Measurements from ENCODE around the gene SPOCK2.
A peak's percentile ranks its signal among the peaks of the same experiment; 100 is the strongest.

Gene SPOCK2

DNA sequence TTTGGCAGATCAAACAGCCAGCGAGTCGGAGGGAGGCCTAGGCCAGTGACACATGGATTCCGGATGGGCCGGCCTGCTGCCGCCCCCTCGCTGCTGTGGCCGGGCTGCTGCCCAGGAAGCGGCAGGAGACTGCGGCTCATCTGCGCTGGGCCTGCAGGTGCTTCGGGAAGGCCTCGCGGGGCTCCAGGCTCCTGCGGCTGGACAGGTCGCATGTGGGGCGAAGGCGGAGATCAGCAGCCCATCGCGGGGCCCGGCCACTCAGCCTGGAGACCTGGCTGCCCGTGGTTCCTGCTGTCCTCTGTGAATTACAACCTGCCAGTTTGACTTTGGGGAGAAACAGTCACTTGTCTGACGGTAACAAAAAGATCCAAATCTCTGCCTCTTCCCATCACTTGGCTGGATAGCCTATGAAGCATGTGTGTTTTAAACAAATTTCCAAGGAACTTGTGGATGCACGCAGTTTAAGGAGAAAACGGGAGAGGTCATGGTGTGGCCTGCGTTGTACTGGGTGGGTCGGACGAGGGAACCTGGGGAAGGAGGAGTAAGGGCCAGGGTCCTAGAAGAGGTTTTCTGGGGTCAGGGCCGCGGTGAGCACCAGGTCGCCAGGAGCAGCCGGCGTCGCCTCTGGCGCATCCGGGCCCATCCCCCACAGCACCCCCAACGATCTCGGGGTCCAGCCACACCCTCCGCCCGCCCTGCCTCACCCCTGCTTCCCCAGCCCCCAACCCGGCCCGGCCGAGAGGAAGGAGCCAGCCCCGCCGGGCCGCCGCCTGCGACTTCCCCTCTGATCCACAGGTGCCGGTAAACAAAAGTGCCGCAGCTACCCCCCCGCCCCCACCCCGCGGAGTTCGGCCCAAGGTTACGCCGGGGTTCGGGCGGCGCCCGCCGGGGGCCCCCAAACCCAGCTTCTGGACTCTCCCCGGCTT lies 1.6 kb downstream of the SPOCK2 start:
- DNase-seq = peak; percentile 60

DNA sequence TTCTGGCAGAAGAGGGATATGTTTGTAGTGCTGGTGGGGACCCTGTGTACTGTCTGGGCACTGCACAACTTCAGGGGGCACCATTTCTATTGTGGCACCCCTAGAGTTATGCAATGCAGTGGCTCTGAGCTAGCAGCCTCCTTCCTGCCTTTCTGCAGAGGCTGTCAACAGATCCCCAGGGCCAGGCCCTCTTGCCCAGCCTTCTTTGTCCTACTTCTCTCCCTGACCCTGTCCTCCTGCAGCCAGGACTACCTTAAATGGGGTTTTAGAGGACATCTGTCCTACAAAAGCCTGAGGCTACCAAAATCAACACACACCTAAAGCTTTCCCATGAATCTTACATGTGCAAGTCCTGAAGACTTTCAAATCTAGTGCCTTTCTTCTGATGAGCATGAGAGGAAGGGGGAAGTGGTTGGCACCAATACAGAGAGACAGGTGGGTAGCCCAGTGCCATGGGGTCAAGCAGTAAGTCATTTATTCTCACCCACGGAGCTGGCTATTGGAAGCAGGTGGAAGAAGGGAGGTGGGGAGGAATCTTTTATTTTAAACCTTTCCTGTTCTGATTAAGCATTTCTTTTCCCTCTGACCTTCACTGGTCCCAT lies 2.4 kb downstream of the SPOCK2 start:
- no peak for DNase-seq

DNA sequence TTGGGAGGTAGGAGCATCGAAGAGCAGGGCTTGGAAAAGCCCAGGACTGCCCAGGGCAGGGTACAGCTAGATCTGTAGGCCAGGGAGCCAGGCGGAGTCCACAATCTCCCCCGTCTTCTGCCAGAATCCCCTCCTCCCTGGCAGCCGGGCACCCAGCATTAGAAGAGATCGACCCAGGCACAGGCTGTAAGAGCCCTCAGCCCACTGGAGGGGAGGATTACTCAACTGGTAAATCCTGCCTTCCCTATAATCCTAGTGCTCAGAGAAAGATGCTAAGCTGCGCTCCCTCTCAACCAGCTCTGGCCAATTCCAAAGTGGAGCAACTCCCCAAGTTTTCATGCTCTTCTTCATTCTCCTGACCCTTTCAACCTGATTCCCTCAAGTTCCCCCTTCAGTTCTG lies 3.2 kb downstream of the SPOCK2 start:
- DNase-seq = no peak

DNA sequence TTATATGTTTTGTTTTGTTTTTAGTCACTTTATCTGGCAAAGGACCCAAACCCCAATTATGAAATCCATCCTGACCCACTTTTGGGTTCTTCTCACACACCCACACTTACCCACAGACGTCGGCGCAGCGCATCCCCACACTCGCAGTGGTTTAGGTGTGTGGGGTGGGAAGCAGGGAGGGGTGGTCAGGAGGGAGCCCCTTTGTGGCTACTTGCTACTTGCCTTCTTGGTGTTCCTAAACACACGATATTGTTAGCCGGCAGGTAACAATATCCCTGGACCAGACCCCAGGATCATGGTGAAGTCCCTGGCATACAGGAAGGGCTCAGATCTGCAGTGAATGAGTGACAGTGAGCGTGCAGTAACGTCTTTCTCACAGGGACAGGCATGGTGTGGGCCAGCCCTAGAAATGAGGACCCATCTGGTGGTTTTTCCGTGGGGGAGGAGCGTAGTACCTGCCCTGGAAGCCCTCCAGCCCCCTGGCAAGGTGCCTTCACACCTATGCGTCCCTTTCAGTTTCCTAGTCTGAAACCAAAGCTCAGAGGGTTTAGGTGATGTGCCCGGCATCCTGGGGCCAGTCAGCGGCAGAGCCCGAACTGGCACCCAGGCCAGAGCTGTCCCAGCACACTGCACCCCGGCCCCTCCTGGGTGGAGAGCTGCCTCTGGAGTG lies 4.4 kb downstream of the SPOCK2 start:
- peak; percentile 71 for DNase-seq

DNA sequence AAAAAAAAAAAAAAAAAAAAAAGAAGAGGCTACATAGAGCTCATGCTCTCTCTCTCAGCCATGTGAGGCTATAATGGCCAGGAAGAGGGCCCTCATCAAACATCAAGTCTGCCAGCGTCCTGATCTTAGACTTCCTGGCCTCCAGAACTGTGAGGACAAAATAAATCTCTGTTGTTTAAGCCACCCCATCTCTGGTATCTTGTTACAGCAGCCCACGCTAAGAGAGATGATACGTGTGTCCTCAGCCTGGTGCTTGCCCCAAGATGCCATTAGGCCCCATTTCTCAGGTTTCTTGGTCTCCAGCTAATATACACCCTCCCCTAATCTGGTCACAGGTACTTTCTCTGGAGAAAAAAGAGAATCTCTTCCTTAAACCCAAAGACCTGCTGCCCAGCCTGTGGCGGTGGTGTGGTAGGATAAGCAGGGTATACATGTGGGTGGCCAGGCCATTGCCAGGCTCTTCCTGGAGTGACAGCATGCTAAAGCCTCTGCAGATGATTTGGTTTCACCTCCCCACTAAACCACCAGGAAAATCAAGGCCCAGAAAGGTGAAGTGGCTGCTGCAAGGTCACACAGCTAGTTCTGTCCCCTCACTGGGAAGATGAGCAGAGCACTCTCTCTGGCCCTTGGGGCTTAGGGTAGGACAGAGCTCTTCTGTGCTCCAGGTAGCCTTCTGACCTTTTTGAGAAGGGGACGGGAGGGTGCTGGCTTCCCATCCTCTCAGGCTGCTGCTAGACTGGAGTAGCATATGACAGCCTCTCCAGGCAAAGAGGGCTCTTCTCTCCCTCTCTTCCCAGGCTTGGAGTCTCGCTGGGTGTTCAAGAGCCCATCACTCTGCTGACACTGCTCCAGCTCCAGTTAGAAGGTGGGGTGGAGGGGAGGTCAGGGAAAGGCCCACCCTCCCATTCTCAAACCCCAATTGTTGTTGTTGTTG lies 5.2 kb downstream of the SPOCK2 start:
- DNase-seq = no peak

DNA sequence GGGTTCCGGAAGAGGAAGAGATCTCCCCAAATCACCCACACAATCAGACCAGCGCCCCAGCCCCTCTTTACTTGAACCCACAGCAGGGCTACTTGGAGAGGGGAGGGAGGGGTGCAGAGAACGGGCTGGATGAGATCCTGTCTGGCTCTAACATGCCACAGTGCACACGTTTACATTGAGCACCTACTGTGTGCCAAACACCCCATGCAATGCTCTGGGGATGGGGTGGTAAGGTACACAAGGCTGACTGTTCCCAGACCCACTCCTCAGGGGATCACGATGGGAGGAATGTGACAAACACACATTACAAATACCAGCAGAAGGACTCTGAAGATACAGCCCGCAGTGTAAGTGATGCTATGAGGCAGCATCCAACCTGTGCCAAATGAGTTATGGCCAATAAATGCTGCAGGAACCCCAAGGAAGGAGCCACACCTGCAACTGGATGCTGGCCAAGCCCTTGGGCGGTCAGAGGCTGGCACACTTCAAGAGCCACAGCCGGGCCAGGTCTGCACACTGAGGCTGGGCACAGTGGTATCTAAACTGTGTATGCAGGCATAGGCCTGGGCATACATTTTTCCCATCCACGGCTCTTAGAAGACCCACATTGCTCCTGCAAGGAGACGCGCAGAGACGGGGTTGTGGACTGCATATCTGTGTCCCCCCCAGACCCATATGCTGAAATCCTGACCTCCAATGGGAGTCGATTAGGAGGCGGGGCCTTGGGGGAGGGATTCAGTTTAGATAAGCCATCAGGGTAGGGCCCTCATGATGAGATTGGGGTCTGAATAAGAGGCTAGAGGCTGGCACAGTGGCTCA lies 6.4 kb downstream of the SPOCK2 start:
- DNase-seq = no peak

DNA sequence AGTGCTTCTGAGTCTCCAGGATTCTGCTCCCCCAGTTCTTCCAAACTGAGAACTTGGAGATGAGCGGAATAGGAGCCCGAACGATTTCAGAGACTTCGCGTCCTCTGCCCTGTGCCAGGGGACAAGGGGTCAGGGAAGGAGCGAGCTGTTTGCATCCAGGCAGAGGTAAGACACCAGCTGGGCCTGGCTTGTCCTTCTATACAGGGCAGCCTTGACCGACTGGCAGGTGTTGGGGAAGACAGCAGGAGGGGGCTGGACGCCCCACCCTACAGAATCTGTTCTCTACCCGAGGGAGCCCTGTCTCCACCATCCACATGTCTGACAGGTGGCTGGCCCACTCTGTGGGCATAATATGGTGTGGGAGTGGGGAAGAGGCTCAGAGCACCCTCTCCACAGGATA lies 7.1 kb downstream of the SPOCK2 start:
- DNase-seq = no peak

DNA sequence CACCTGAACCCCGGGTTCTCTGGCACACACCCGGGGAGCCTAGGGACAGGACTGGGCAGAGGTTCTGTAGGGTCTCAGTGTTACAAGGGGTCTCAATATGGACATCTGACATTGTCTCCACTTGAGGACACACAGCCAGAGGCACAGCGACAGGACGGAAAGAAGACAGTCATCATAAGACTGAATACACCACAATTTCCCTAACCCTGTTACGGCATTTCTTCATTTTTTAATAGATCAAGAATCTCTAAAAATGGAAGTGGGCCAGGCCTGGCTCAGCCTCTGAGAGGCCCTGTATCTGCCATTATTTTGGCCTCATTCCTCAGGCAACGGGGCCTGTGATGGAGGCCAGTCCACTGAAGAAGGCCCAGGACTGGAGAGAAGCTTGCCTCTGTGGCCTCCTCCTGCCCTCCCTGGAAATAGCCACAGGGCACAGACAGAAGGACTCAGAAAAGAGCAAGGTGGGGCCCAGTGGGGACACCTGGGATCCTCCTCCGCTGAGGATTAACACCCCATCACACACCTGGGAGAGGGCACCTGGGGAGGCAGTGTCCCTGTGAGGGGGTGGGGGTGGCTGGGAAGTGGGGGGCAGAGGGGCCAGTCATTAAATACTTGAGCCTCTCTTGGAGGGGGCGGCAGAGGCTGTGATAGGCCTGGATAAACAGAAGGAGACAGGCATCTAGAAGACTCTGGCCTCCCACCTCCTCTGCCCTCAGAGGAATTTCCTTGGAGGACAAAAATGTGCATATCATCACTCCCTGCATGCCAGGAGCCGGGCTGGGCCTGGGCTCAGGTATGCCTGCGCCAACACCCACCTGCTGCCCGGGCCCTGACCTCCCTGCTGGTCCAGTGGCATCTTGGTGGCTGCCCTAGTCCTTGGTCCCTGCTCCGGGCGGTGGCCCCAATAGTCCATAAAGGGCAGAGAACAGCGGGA lies 8.0 kb downstream of the SPOCK2 start:
- no peak for DNase-seq

DNA sequence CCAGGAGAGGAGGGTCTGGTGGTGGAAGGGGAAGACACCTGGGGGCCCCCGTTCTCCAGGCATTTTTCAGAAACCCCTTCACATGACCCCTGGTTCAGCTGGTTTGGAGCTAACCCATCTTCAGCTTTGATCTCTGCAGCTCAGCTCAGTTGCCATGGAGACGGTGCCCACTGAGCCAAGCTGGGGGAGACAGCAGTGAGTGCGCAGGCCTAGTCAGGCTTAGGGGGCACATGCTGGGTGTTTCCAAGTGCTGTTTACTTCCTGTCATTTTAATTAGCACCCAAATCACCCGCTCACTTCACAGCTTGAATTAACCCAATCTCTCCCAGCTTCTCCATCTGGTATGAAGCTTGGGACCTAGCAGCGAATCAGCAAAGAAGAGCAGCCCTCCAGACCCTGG lies 9.0 kb downstream of the SPOCK2 start:
- DNase-seq = peak; percentile 70

DNA sequence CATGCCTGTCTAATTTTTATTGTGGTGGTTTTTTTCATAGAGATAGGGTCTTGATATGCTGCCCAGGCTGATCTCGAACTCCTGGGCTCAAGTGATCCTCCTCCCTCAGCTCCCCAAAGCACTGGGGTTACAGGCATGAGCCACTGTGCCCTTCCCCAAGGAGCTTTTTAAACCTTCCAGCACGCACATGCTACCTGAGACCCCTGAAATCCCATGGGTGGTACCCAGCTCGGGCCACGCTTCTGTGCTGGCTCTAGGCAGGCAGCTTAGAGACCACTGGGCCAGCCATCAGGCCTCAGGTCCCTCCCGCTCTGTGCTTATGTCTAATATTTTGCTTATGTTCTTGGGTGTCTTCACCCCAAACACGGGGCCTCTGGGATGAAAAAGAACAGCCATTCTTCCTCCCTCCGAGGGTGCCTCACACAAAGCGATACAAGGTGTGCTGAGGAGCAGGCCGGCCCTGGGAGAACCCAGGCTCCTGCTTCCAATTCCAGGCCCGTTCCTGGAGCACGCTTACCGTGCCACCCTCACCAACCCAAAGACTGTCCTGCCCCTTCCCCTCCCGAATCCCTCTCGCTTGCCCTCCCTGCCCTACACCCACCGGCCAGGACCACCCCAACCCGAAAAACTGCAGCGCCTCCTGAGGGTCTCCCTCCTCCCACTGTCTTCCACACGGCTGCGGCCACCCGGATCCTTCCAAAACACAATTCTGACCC lies 10.9 kb downstream of the SPOCK2 start:
- DNase-seq = no peak

DNA sequence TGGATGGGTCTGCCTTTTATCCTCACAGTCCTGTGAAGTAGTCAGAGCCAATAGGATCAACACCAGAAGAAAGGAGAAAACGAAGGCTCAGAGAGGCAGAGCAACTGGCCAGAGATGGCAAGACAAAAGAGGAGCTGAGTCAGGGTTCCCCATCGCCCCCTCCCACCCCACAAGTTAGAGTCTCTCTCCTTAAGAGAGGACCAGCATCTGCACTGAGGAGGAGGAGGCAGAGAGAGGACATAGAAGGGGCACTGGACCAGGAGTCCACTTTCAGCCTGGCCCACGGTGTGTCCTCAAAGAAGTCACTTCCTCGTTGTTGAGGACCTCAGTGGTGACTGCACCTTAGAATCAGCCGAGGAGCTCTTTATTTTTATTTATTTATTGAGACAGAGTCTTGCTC lies 11.6 kb downstream of the SPOCK2 start:
- DNase-seq = no peak

DNA sequence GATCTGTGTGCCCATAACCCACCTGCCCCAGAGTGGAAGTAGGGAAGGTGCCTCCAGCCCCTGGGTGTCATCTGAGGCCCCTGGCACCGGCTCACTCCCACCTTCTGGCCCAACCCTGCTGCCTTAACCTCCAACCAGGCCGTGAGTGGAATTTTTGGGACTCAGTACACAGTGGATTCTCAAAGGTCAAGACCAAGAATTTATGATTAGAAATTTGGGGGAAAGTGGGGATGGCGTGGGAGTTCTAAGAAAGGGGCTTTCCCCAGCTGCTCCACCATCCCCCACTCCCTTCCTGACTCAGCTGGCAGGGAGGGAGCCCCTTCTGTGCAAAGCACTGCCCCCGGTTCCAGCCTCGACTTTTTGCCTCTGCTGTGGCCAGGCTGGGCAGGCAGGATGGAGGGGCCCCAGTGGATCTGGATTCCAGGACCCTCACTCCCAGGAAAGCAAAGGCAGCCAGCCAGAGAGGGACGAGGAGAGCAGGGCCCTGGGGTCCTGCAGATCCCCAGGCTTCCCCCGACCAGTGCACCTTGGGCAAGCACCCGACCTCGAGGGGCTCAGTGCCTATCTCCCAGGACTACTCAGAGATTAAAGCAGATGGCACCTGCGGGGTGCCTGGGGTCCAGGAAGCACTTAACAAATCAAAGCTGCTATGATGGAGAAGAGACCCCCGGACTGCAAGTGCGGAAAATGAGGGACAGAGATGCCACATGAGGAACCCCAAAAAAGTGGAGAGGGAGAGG lies 12.8 kb downstream of the SPOCK2 start:
- no peak for DNase-seq

DNA sequence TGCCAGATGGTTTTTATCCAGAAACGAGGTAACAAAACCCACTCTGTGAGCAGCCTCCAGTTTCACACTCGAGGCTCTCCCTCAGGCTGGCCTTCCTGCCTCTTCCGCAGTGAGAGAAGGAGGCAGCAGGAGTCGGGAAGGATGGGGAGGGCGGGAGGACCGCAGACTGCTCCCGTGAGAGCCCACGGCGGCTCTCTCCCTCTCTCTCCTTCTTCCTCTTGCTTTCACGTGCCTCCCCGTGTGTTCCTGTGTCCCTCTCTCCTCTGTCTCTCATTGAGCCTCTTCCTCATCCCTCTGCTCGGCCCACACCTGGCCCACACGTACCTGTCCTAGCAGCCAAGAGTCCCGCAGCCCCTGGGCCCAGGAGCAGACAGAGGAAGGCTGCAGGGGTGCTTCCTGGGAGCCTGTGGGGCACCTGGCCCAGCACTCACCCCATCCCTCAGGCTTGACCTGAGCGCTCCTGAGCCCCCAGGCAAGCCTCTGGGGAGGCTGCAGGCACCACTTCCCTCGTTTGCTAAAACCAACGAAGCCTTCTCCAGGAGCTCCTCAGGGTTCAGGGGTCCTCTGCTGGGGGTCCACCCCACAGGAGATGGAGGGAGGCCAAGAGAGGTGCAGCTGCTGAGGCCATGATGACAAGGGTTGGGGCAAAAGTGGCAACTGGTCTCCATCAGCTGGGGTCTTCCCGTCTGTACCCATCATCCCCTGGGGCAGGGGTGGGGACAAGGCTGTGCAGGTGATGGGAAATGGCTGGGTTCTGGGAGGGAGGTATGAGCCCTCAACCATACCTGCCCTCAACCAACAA lies 13.6 kb downstream of the SPOCK2 start:
- DNase-seq = no peak

DNA sequence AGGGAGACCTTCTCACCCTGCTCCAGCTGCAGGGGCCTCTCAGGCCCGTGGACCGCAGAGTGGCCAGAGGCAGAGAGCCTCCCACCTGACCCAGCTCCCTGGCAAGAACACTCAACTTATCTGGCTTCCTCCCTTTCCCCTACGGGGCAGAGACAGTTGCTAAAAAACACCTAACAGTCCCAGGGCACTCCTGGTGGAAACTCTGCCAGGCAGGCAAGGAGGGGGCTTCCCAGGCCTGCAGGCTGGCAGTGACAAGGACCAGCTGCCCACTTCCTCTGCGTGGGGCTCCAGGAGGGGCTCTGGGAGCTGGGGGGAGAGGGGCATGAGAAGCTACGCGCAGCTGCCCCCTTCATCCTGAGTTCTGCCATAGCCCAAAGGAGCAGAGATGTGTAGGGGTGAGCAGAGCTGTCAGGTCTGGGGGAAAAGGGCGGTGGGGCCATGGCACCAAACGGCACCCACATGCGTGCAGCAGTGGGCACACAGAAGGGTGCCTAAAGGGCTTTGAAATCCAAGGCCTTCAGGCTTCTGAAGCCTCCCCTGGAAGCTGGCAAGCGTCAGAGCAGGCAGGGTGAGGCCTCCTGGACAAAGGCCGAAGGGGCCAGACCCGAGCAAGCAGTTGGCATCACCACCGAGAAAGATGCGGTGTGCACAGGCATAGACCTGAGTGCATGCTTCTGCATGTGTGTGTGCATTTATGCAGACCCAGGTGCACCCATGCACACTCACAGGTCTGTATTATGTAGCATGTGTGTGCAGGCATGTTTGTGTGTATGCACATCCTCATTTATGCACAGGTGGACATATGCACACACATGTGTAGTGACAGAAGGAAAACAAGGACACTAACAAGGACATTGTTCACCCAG lies 14.4 kb downstream of the SPOCK2 start:
- no peak for DNase-seq

DNA sequence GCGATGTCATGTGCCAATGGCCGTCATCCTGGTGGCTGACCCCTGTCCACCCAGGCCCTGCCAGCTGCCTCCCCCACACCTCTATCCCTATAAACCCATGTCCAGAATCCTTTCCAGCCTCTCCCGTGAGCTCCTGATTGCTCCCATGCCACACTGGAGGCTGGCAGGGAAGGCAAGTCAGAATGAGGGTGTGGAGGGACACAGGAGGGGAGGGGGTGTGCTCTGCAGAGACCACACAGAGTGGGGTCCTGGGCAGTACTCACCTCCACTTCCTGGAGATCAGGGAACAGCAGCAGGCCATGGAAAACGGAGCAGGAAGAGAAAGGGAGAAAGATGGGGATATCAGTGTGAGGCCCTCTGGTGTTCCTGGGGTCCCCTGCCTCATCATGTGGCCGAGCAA lies 15.7 kb downstream of the SPOCK2 start:
- no peak for DNase-seq

DNA sequence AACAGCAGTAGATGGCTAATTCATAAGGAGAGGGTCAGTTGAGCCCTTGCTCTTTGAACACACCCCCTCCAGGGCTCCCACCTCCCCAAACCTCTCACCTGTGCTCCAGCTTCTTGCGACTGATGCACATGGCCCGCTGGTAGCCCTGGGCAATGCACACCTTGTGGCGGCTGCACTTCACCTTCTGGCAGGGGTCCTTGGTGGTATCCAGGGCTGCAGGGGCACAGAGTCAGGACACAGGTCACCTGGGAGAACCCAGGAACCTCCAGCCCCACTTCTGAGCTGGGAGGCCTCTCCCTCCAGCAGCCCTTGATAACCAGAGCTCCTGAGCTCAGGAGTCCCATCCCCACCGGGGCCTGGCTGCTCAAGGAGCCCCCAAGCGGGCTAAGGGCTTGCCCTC lies 16.3 kb downstream of the SPOCK2 start:
- no peak for DNase-seq
